HEK293 (cell line): Measurements from ENCODE around the gene CCDC57.

Experiments
- CTCF ChIA-PET: fragments of 350-600 bp; formaldehyde crosslinking; extraction: SDS; loops from one replicate; lab custom pipeline; 2021; ENCODE audit warnings: antibody characterized with exemption; lab: Yijun Ruan, JAX
- POLR2A ChIA-PET: fragments of 300-600 bp; formaldehyde crosslinking; extraction: SDS; loops from one replicate; lab custom pipeline; 2020; ENCODE audit warnings: antibody characterized with exemption, inconsistent platforms; lab: Yijun Ruan, JAX
- H3K27ac ChIP-seq: fragments of 200-500 bp; sonication (Bioruptor generic); 2 replicates; pipeline ENCODE4 v1.5.1; 2014; ENCODE audit warnings: low read depth, low read length, control low read depth, inconsistent platforms; ENCODE audit errors: extremely low read depth
- H3K36me3 ChIP-seq, 2 experiments: fragments of 200-500 bp in 1 of 2; sonication (Bioruptor generic) in 1 of 2; 1 replicate in 1 of 2; 2 replicates in 1 of 2; pipeline ENCODE4 v1.5.1; 2014 to 2017; ENCODE audit warnings: inconsistent platforms in 2 of 2, low read length in 2 of 2; ENCODE audit not compliant: control insufficient read depth in 2 of 2, insufficient read depth in 1 of 2
- H3K4me1 ChIP-seq: fragments of 200-500 bp; sonication (Bioruptor generic); 2 replicates; pipeline ENCODE4 v1.5.1; 2014; ENCODE audit warnings: mild to moderate bottlenecking, low read length, inconsistent platforms; ENCODE audit not compliant: control insufficient read depth, insufficient read depth
- H3K4me3 ChIP-seq: 2 replicates; pipeline ENCODE4 v1.5.1; 2011; ENCODE audit warnings: low read depth, mild to moderate bottlenecking, control low read depth, low read length, moderate library complexity
- H3K9me3 ChIP-seq: fragments of 200-500 bp; sonication (Bioruptor generic); 2 replicates; pipeline ENCODE4 v1.5.1; 2014; ENCODE audit warnings: low read depth, low read length, inconsistent platforms; ENCODE audit not compliant: control insufficient read depth, insufficient read depth
- FEZF1 ChIP-seq: fragments of 450-650 bp; formaldehyde crosslinking; IDR thresholded peaks from 2 replicates; pipeline ENCODE4 v1.5.1; 2016; ENCODE audit warnings: missing biosample characterization, missing genetic modification characterization
- GLIS1 ChIP-seq: fragments of 450-650 bp; formaldehyde crosslinking; IDR thresholded peaks from 2 replicates; pipeline ENCODE4 v1.5.1; 2016; ENCODE audit warnings: missing biosample characterization, missing genetic modification characterization
- GLIS2 ChIP-seq: fragments of 450-650 bp; formaldehyde crosslinking; IDR thresholded peaks from 2 replicates; pipeline ENCODE4 v1.5.1; 2016; ENCODE audit warnings: missing biosample characterization, missing genetic modification characterization
- HOXC10 ChIP-seq: sonication (generic); formaldehyde crosslinking; IDR thresholded peaks from 2 replicates; pipeline ENCODE4 v1.8.1; 2023; ENCODE audit warnings: mild to moderate bottlenecking, missing genetic modification reagents
- KLF16 ChIP-seq: fragments of 450-650 bp; formaldehyde crosslinking; IDR thresholded peaks from 2 replicates; pipeline ENCODE4 v1.5.1; 2017; ENCODE audit warnings: missing biosample characterization, missing genetic modification characterization
- KLF9 ChIP-seq: fragments of 450-650 bp; formaldehyde crosslinking; IDR thresholded peaks from 2 replicates; pipeline ENCODE4 v1.5.1; 2016; ENCODE audit warnings: missing biosample characterization, missing genetic modification characterization, low read depth
- MZF1 ChIP-seq: fragments of 450-650 bp; formaldehyde crosslinking; IDR thresholded peaks from 2 replicates; pipeline ENCODE4 v1.5.1; 2017; ENCODE audit warnings: missing biosample characterization, missing genetic modification characterization, borderline replicate concordance
- SALL2 ChIP-seq: fragments of 450-650 bp; formaldehyde crosslinking; IDR thresholded peaks from 2 replicates; pipeline ENCODE4 v1.5.0; 2017; ENCODE audit warnings: missing biosample characterization, mild to moderate bottlenecking, missing genetic modification characterization, borderline replicate concordance
- SP7 ChIP-seq: fragments of 450-650 bp; formaldehyde crosslinking; IDR thresholded peaks from 2 replicates; pipeline ENCODE4 v1.5.1; 2016; ENCODE audit warnings: missing biosample characterization, missing genetic modification characterization
- ZBTB17 ChIP-seq: fragments of 450-650 bp; formaldehyde crosslinking; IDR thresholded peaks from 2 replicates; pipeline ENCODE4 v1.5.1; 2016; ENCODE audit warnings: missing biosample characterization, missing genetic modification characterization
- ZBTB8A ChIP-seq: fragments of 450-650 bp; formaldehyde crosslinking; IDR thresholded peaks from 2 replicates; pipeline ENCODE4 v1.5.1; 2016; ENCODE audit warnings: missing biosample characterization, missing genetic modification characterization
- ZFHX2 ChIP-seq: fragments of 450-650 bp; formaldehyde crosslinking; conservative IDR thresholded peaks from 2 replicates; pipeline ENCODE4 v1.5.1; 2016; ENCODE audit warnings: missing biosample characterization, missing genetic modification characterization
- ZNF112 ChIP-seq: fragments of 450-650 bp; formaldehyde crosslinking; IDR thresholded peaks from 2 replicates; pipeline ENCODE4 v1.5.0; 2017; ENCODE audit warnings: missing biosample characterization, missing genetic modification characterization
- ZNF114 ChIP-seq: fragments of 450-650 bp; formaldehyde crosslinking; IDR thresholded peaks from 2 replicates; pipeline ENCODE4 v1.5.0; 2017; ENCODE audit warnings: missing biosample characterization, missing genetic modification characterization
- ZNF133 ChIP-seq: fragments of 450-650 bp; formaldehyde crosslinking; IDR thresholded peaks from 2 replicates; pipeline ENCODE4 v1.5.1; 2016; ENCODE audit warnings: missing biosample characterization, missing genetic modification characterization
- ZNF148 ChIP-seq: fragments of 450-650 bp; formaldehyde crosslinking; IDR thresholded peaks from 2 replicates; pipeline ENCODE4 v1.5.0; 2017; ENCODE audit warnings: missing biosample characterization, missing genetic modification characterization, borderline replicate concordance
- ZNF239 ChIP-seq: fragments of 450-650 bp; formaldehyde crosslinking; IDR thresholded peaks from 2 replicates; pipeline ENCODE4 v1.5.1; 2016; ENCODE audit warnings: missing biosample characterization, missing genetic modification characterization
- ZNF274 ChIP-seq, 2 experiments: fragments of 200-500 bp in 1 of 2; fragments of 450-650 bp in 1 of 2; sonication (Bioruptor generic) in 1 of 2; formaldehyde crosslinking in 1 of 2; IDR thresholded peaks; 2 replicates each; pipeline versions ENCODE4 v1.5.1 to v1.6.1; 2014 to 2016; ENCODE audit warnings: borderline replicate concordance in 1 of 2, inconsistent platforms in 1 of 2, low read length in 1 of 2, missing biosample characterization in 1 of 2, missing genetic modification characterization in 1 of 2
- ZNF350 ChIP-seq: fragments of 450-650 bp; formaldehyde crosslinking; IDR thresholded peaks from 2 replicates; pipeline ENCODE4 v1.5.0; 2017; ENCODE audit warnings: missing biosample characterization, mild to moderate bottlenecking, missing genetic modification characterization
- ZNF366 ChIP-seq: fragments of 450-650 bp; formaldehyde crosslinking; conservative IDR thresholded peaks from 2 replicates; pipeline ENCODE4 v1.5.1; 2016; ENCODE audit warnings: missing biosample characterization, missing genetic modification characterization
- ZNF423 ChIP-seq: fragments of 450-650 bp; formaldehyde crosslinking; IDR thresholded peaks from 2 replicates; pipeline ENCODE4 v1.5.1; 2016; ENCODE audit warnings: missing biosample characterization, missing genetic modification characterization
- ZNF530 ChIP-seq: fragments of 450-650 bp; formaldehyde crosslinking; IDR thresholded peaks from 2 replicates; pipeline ENCODE4 v1.5.1; 2016; ENCODE audit warnings: low read depth, missing biosample characterization, missing genetic modification characterization
- ZNF571 ChIP-seq: fragments of 450-650 bp; formaldehyde crosslinking; IDR thresholded peaks from 2 replicates; pipeline ENCODE4 v1.5.0; 2017; ENCODE audit warnings: missing biosample characterization, missing genetic modification characterization
- ZSCAN23 ChIP-seq: fragments of 450-650 bp; formaldehyde crosslinking; IDR thresholded peaks from 2 replicates; pipeline ENCODE4 v1.5.1; 2016; ENCODE audit warnings: missing biosample characterization, missing genetic modification characterization
- ZSCAN4 ChIP-seq: fragments of 450-650 bp; formaldehyde crosslinking; IDR thresholded peaks from 2 replicates; pipeline ENCODE4 v1.5.1; 2017; ENCODE audit warnings: missing biosample characterization, missing genetic modification characterization
- TF ChIP-seq, protein P1 (sequence below): fragments of 450-650 bp; formaldehyde crosslinking; IDR thresholded peaks from 2 replicates; pipeline ENCODE4 v1.5.1; 2016; ENCODE audit warnings: missing biosample characterization, missing genetic modification characterization
- TF ChIP-seq, protein P2 (sequence below): fragments of 450-650 bp; formaldehyde crosslinking; IDR thresholded peaks from 2 replicates; pipeline ENCODE4 v1.5.1; 2016; ENCODE audit warnings: missing biosample characterization, missing genetic modification characterization

Gene CCDC57

GRCh38 chr17:82154881-82155331 is 57.7 kb downstream of the CCDC57 start:
- Histone ChIP-seq H3K4me1 (no peaks in the 10 kb centered on the region), H3K9me3 (no peaks in the 10 kb centered on the region), H3K36me3 (peaks cover 10 to 53% of the 10 kb centered on the region in 2 experiments; a peak in 2 of 3 replicates), H3K4me3 (no peak overlapping the region), H3K27ac (no peak overlapping the region)
- POLR2A ChIA-PET = interaction anchor here (0.6 to 2.6 kb wide), 2 partner anchors 125 to 135 kb away, joined by 5 to 12 read pairs; partner anchors contain the start of gene RAC3
- CTCF ChIA-PET = interaction anchor here (0.6 to 3.9 kb wide), 10 partner anchors 10 to 511 kb away, joined by 3 to 35 read pairs (median 3); no protein-coding TSS in a partner anchor
- TF ChIP-seq ZNF571 = no peak
- no peak for TF ChIP-seq GLIS2 (tag by site-specific recombination)
- TF ChIP-seq SALL2 (tag by site-specific recombination) = no peak
- TF ChIP-seq ZNF530 (tag by site-specific recombination) = no peak
- no peak for TF ChIP-seq ZNF148 (tag by site-specific recombination)
- no peak for TF ChIP-seq ZNF114 (tag by site-specific recombination)
- no peak for TF ChIP-seq HOXC10 (CRISPR knock-in tag)
- no peak for TF ChIP-seq FEZF1 (tag by site-specific recombination)

GRCh38 chr17:82153745-82154375 is 58.8 kb downstream of the CCDC57 start:
- Histone ChIP-seq H3K36me3 (peaks cover 2 to 47% of the 10 kb centered on the region in 2 experiments; a peak in 2 of 3 replicates), H3K4me3 (no peak overlapping the region), H3K9me3 (no peaks in the 10 kb centered on the region), H3K4me1 (no peaks in the 10 kb centered on the region), H3K27ac (no peak overlapping the region)
- ChIA-PET CTCF (interaction anchor here (0.6 to 3.9 kb wide), 15 partner anchors 9 to 1915 kb away, joined by 3 to 35 read pairs (median 4); partner anchors contain the start of genes CENPX and LRRC45), POLR2A (interaction anchor here (0.6 to 2.6 kb wide), 2 partner anchors 92 to 124 kb away, joined by 3 to 12 read pairs; partner anchors contain the start of gene RAC3)
- TF ChIP-seq KLF9 (tag by site-specific recombination) = no peak
- TF ChIP-seq ZNF423 = no peak
- TF ChIP-seq ZNF239 (tag by site-specific recombination) = no peak
- TF ChIP-seq GLIS1 (tag by site-specific recombination) = peak; percentile 55; the same call in 1 of the 2 replicates
- TF ChIP-seq ZNF112 (tag by site-specific recombination) = no peak
- no peak for TF ChIP-seq ZNF366 (tag by site-specific recombination)
- no peak for TF ChIP-seq ZSCAN4 (tag by site-specific recombination)
- no peak for TF ChIP-seq ZSCAN23 (tag by site-specific recombination)
- TF ChIP-seq ZNF133 = no peak
- peak; percentile 60; the same call in 1 of the 2 replicates for TF ChIP-seq ZBTB8A (tag by site-specific recombination)
- TF ChIP-seq, protein P1, sequence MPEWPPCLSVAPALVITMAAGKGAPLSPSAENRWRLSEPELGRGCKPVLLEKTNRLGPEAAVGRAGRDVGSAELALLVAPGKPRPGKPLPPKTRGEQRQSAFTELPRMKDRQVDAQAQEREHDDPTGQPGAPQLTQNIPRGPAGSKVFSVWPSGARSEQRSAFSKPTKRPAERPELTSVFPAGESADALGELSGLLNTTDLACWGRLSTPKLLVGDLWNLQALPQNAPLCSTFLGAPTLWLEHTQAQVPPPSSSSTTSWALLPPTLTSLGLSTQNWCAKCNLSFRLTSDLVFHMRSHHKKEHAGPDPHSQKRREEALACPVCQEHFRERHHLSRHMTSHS (tag by site-specific recombination) = no peak
- TF ChIP-seq ZNF274 (IDR thresholded peaks at IDR 0.05; ENCODE audit: low read length) = no peak
- TF ChIP-seq ZNF274 (tag by site-specific recombination; IDR thresholded peaks at IDR 0.05; ENCODE audit: borderline replicate concordance) = no peak
- no peak for TF ChIP-seq ZNF350 (tag by site-specific recombination)
- no peak for TF ChIP-seq KLF16 (tag by site-specific recombination)
- peak; percentile 49 for TF ChIP-seq ZFHX2 (tag by site-specific recombination)
- TF ChIP-seq, protein P2, sequence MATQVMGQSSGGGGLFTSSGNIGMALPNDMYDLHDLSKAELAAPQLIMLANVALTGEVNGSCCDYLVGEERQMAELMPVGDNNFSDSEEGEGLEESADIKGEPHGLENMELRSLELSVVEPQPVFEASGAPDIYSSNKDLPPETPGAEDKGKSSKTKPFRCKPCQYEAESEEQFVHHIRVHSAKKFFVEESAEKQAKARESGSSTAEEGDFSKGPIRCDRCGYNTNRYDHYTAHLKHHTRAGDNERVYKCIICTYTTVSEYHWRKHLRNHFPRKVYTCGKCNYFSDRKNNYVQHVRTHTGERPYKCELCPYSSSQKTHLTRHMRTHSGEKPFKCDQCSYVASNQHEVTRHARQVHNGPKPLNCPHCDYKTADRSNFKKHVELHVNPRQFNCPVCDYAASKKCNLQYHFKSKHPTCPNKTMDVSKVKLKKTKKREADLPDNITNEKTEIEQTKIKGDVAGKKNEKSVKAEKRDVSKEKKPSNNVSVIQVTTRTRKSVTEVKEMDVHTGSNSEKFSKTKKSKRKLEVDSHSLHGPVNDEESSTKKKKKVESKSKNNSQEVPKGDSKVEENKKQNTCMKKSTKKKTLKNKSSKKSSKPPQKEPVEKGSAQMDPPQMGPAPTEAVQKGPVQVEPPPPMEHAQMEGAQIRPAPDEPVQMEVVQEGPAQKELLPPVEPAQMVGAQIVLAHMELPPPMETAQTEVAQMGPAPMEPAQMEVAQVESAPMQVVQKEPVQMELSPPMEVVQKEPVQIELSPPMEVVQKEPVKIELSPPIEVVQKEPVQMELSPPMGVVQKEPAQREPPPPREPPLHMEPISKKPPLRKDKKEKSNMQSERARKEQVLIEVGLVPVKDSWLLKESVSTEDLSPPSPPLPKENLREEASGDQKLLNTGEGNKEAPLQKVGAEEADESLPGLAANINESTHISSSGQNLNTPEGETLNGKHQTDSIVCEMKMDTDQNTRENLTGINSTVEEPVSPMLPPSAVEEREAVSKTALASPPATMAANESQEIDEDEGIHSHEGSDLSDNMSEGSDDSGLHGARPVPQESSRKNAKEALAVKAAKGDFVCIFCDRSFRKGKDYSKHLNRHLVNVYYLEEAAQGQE (tag by site-specific recombination) = no peak
- TF ChIP-seq MZF1 (tag by site-specific recombination) = no peak
- TF ChIP-seq ZBTB17 = peak; percentile 32; the same call in 1 of the 2 replicates
- TF ChIP-seq SP7 (tag by site-specific recombination) = no peak
